HG03095 (cell line): ENCODE data around the gene BATF3.
A peak's percentile ranks its signal among the peaks of the same experiment; 100 is the strongest.
"Not testable (repeated sequence)": the region's sequence is repeated elsewhere in the genome, so short reads cannot be mapped to it uniquely, and the experiment has no call there.

Source experiments
- ATAC-seq: cut with Tn5 transposase; IDR thresholded peaks from one replicate; pipeline ENCODE4 v1.9.1; 2021; ENCODE audit warnings: moderate library complexity; ENCODE audit not compliant: unreplicated experiment

Gene BATF3

GRCh38 chr1:212699625-212700222 lies at the start of gene BATF3:
Gene BATF3 (minus strand): TSS chr1:212699840. CDS start chr1:212699762, 78 bp downstream.
- peak; percentile 24 for ATAC-seq

- no peak for ATAC-seq
Measured at GRCh38 chr1:212746546-212746945, 46.9 kb upstream of the BATF3 start.

- no peak for ATAC-seq
Measured at GRCh38 chr1:212745303-212745702, 45.7 kb upstream of the BATF3 start.

- no peak for ATAC-seq
Measured at GRCh38 chr1:212743901-212744475, 44.3 kb upstream of the BATF3 start.

- ATAC-seq: no peak
Measured at GRCh38 chr1:212738330-212738729, 38.7 kb upstream of the BATF3 start.

- no peak for ATAC-seq
Measured at GRCh38 chr1:212737559-212737958, 37.9 kb upstream of the BATF3 start.

GRCh38 chr1:212733109-212733508 lies 33.5 kb upstream of the BATF3 start:
- ATAC-seq: no peak

GRCh38 chr1:212731630-212732029 lies 32.0 kb upstream of the BATF3 start:
- no peak for ATAC-seq

GRCh38 chr1:212728606-212729005 lies 29.0 kb upstream of the BATF3 start:
- ATAC-seq: no peak

- ATAC-seq: no peak
Measured at GRCh38 chr1:212727386-212728181, 27.9 kb upstream of the BATF3 start.

GRCh38 chr1:212724679-212725078 lies 25.0 kb upstream of the BATF3 start:
- ATAC-seq: not testable (repeated sequence)

- ATAC-seq: no peak
Measured at GRCh38 chr1:212722270-212722957, 22.8 kb upstream of the BATF3 start.

GRCh38 chr1:212721388-212722247 lies 22.0 kb upstream of the BATF3 start:
- ATAC-seq: no peak

GRCh38 chr1:212719633-212720032 lies 20.0 kb upstream of the BATF3 start:
- no peak for ATAC-seq

- ATAC-seq: no peak
Measured at GRCh38 chr1:212718499-212718898, 18.9 kb upstream of the BATF3 start.

GRCh38 chr1:212716161-212716560 lies 16.5 kb upstream of the BATF3 start:
- ATAC-seq: no peak

GRCh38 chr1:212713465-212714136 lies 14.0 kb upstream of the BATF3 start:
- no peak for ATAC-seq

- no peak for ATAC-seq
Measured at GRCh38 chr1:212712451-212713303, 13.0 kb upstream of the BATF3 start.

GRCh38 chr1:212711974-212712373 lies 12.3 kb upstream of the BATF3 start:
- not testable (repeated sequence) for ATAC-seq
